Measurements from ENCODE around the gene TP63. TPM values are rescaled to one million over a fixed set of nuclear protein-coding genes. Genes with fewer than 3 reads are reported as not detected.

The TP63 gene
- polyA plus RNA-seq, 4 donors = under 0.01 to 0.12 (median 0.03) TPM; not detected in 1

DNA sequence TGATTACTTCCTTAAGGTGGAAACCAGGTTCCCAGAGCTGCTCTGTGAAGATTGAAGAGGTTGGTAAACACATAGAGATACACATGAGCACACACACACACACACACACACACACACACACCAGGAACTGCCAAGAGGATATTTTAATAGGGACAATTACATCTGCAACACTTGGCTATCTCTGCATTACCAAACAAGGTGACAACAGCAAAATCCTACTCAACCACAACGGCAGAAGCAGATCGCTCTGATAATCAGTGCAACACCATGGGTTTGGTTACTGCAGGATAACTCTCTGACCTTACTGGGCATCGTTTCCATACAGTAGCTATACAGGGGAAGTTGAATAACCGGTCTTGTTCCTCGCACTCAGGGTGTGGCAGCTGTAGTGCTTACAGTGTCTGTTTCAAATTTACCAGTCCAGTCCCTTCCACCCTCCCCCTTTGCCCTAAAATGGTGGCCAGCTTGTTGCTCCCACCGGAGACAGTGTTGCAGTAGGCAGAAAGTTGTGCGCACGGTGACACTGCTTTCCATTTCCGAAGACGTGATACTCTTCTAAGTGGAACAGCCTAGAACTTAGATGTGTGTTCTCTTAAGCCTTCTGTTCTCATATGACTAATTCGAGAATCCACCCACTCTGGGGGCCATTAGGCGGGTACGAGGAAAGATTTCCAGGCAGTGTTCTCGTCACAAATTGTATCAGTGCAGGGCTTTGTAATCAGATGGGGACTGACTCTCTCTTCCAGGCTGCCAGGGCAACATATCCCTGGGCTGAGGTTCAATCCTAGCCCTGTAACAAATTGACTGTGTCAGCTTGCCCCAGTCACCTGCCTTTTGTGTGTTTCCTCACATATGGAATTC is 313.3 kb downstream of the TP63 start:
- H3K4me1 ChIP-seq (ENCODE audit: control insufficient read depth in 3 of 3, insufficient read depth in 2 of 3, low read depth in 1 of 3, low read length in 2 of 3) = peaks cover 0 to 13% (median 0%) of the 10 kb centered on the region in 3 donors
- no peaks in the 10 kb centered on the region for H3K9me3 ChIP-seq (ENCODE audit: control insufficient read depth in 2 of 2, insufficient read depth in 1 of 2, low read depth in 1 of 2, low read length in 1 of 2)
- H3K27ac ChIP-seq (ENCODE audit: low read depth in 1 of 3, low read length in 2 of 3) = peak overlapping the region in 1 of 3 donors; percentile 36
- 36 to 71% (median 52%) methylated on average over 14 of the region's 14 CpGs for WGBS, 3 donors
- H3K27me3 ChIP-seq (ENCODE audit: control insufficient read depth in 3 of 3, insufficient read depth in 3 of 3, low read length in 3 of 3) = no peaks in the 10 kb centered on the region
- DNase-seq (peak; percentile 64 to 76), FAIRE-seq (no peak)
- H3K36me3 ChIP-seq (ENCODE audit: control insufficient read depth in 3 of 3, insufficient read depth in 2 of 3, low read depth in 1 of 3, low read length in 3 of 3) = no peaks in the 10 kb centered on the region
- no peak overlapping the region for H3K4me3 ChIP-seq (ENCODE audit: low read depth in 1 of 3, low read length in 3 of 3)

DNA sequence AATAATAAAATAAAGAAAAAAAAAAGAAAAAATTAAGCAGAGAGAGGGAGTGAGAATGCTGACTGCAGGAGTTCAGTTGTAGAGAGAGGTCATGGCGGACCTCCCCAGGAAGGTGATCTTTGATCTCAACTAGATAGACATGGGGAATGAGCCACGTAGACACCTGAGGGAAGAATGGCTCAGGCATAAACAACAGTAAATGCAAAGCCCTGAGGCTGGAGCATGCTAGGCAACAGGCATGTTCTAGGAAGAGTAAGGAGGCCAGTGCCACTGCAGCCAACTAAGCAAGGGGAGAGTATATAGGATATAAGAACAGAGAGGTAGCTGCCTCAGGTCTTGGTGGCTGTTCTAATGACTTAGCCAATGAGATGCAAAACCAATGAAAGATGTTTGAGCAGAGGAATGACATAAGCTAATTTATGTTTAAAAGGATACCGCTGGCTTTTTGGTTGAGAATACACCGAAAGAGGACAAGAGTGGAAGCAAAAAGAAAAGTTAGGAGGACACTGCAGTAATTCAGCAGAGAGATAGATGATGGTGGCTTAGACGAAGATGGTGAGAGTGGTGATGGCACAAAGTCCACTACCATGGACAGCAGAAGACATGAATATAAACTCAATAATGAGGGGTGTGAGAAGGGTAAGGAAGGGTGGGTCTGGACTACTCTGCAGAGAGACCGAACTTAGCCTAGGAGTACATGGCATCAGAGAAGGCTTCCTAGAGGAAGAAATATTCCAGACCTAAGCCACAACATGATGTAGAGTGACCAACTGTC is 314.9 kb downstream of the TP63 start:
- Histone ChIP-seq H3K27me3 (ENCODE audit: control insufficient read depth in 3 of 3, insufficient read depth in 3 of 3, low read length in 3 of 3) (no peaks in the 10 kb centered on the region), H3K36me3 (ENCODE audit: control insufficient read depth in 3 of 3, insufficient read depth in 2 of 3, low read depth in 1 of 3, low read length in 3 of 3) (no peaks in the 10 kb centered on the region), H3K4me1 (ENCODE audit: control insufficient read depth in 3 of 3, insufficient read depth in 2 of 3, low read depth in 1 of 3, low read length in 2 of 3) (peaks cover 0 to 8% (median 0%) of the 10 kb centered on the region in 3 donors), H3K27ac (ENCODE audit: low read depth in 1 of 3, low read length in 2 of 3) (no peak overlapping the region), H3K4me3 (ENCODE audit: low read depth in 1 of 3, low read length in 3 of 3) (no peak overlapping the region), H3K9me3 (ENCODE audit: control insufficient read depth in 2 of 2, insufficient read depth in 1 of 2, low read depth in 1 of 2, low read length in 1 of 2) (no peaks in the 10 kb centered on the region)
- FAIRE-seq (no peak), DNase-seq (no peak)
- WGBS, 3 donors = 84 to 90% (median 88%) methylated on average over 6 of the region's 6 CpGs
